M059J (cell line): Measurements from ENCODE around the gene TMOD1. TPM values are rescaled to one million over a fixed set of nuclear protein-coding genes. Genes with fewer than 3 reads are reported as not detected.
"Not testable (repeated sequence)": the region's sequence is repeated elsewhere in the genome, so short reads cannot be mapped to it uniquely, and the experiment has no call there.

Source experiments
- DNase-seq: peaks from one replicate; pipeline ENCODE4 v3.0.0-alpha.2; 2012; ENCODE audit warnings: low read depth
- total RNA-seq: library from RNA; depleted of rRNA; stranded (reverse); fragments of >200 nt; shearing (Covaris generic); gene quantifications from 2 replicates; pipeline ENCODE4 v1.2.3, GENCODE V29; 2014

The TMOD1 gene
- total RNA-seq, 1 experiment from 2014 or later, result 2.4 TPM

GRCh38 chr9:97565262-97565661 lies 63.8 kb downstream of the TMOD1 start:
- DNase-seq, result no peak

DNA sequence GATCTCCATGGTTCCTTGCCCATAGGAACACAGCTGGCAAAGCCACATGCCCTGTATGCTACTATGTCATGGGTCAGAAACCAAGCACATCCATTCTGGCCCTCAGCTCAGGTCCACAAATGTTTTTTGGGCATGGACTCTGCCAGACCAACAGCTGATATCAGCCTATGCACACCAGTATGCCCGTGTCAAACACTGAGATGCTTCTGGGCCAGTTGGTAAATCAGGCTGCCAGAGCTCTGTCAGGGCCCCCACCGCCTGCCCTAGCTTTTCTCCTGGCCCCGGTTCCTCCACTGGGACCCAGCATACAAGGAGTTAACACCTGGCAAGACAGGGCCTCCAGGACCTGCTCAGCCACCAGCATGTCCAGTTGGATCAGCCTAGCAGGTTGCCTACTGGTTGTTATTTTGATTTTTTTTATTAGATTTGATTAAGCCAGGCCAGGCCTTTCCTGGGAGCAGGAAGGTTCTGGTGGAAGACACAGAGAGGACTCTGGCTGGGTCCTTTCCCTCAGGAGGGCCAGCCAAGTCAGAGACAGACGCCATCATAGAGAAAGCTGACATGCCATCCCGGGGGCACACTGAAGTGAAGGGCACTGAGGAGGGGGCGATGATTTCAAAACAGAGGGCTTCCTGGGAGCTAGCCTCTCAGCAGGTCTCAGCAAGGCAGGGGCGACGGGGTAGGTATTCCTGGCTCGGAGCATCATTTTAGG lies 65.9 kb downstream of the TMOD1 start:
- no peak for DNase-seq

- DNase-seq, result no peak
These were observed 66.4 kb downstream of the TMOD1 start for GRCh38 chr9:97567894-97568202.

DNA sequence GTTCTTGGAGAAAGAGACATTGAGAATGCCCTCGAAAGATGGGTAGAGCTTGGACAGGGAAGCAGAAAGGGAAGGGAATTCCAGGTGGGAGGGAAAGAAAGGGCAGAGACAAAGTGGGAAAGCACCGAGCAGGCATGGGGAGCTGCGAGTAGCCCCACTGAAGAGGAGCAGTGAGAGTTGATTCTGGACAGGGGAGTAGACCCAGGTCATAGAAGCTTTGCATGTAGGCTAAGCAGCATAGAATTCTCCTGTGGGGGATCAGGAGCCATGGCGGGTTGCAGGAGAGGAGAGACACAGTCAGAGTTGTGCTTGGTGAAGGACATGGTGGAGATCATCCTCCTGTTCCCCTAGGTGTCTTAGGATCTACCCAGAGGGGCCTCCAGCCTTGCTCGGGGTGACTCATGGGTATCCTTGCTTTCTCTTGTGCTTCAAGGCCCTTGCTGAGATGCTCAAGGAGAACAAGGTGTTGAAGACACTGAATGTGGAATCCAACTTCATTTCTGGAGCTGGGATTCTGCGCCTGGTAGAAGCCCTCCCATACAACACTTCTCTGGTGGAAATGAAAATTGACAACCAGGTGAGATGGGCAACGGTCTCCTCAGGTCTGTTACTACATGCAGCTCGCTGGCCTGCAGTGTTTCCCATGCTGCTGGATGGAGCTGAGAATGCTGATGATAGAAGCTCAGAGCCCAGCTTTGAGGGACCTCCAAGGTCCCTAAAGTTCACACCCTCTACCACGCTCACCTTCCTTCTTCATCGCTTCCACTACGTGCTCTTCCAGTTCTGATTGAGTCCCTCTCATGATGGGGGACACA lies 67.2 kb downstream of the TMOD1 start:
- DNase-seq, result no peak

DNA sequence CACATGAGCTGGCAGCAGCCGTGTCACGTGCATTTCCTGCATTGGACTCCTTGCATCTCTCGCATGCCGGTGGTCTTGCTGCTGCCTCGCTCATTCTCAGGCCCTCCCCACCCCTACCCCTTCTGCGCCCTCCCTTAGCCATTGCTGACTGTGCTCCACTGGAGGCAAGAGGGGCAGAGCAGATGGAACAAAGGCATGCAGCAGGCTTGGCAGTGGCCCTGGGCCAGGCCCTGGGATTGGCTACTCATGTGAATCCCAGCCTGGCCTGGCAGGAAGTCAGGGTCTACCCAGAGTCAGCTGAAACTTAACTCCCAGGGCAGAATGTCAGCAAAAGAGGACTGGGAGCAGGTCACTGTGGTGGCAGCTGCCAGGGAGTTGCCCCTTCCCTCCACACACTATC lies 69.4 kb downstream of the TMOD1 start:
- peak; percentile 24 for DNase-seq

GRCh38 chr9:97571664-97572063 lies 70.2 kb downstream of the TMOD1 start:
- DNase-seq, result no peak

DNA sequence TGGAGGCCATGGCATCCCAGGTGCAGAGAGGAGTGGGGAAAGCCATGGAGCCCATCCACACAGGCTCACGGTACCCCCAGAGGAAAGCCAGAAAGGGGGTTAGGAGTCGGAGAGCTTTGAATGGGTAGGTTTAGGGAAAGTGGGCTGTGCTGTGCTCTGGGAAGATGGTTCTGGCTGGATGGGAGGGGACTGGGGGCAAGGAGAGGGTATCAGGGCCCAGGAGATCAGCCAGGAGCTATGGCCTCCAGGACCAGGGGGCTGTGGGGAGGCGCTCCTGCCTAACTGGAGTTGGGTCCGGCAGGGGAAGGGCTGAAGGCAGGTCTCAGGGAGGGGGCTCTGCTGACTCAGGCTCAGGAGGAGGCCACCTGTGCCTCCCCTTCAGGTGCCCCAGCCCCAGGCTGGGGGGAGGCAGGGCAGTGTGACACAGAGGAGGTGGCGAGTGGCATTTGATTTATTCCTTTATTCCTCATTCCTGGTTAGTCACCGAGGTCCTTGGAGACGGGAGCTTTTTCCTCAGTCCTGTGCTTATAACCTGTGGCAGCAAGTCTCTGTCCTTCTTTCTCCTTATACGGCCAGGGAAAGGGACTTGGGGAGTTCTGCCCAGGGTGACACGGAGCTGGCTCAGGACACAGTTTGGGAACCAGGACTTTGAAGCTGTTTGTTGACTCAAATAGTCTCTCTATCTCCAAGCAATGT lies 70.9 kb downstream of the TMOD1 start:
- DNase-seq, result peak; percentile 23

GRCh38 chr9:97572892-97573365 lies 71.5 kb downstream of the TMOD1 start:
- DNase-seq, result no peak

GRCh38 chr9:97573482-97574073 lies 72.1 kb downstream of the TMOD1 start:
- DNase-seq, result peak; percentile 38

- not testable (repeated sequence) for DNase-seq
These were observed 72.7 kb downstream of the TMOD1 start for GRCh38 chr9:97574101-97574571.

- DNase-seq, result not testable (repeated sequence)
These were observed 73.6 kb downstream of the TMOD1 start for GRCh38 chr9:97574921-97575672.

DNA sequence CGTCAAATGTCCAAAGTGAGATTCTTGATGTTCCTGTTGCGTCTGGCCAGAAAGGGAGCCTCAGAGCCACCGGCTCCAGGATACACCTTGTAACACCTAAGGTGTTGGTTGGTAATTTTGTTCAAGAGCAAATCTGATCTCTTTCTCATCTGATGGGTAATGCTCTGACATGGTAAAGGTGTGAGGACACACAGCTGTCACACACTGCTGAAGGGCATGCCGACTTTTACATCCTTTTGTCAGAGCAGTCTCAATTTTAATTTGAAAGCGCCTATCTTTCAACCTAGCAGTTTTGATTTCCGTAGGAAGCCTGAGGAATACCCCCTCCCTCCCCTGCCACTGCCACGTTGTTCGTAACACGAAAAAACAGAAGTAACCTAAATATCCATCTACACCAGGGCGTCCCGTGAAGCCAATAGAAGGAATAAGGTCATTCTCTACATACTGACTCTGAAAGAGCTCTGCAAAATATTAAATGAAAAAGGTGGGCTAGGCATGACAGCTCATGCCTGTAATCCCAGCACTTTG lies 74.3 kb downstream of the TMOD1 start:
- DNase-seq, result no peak

DNA sequence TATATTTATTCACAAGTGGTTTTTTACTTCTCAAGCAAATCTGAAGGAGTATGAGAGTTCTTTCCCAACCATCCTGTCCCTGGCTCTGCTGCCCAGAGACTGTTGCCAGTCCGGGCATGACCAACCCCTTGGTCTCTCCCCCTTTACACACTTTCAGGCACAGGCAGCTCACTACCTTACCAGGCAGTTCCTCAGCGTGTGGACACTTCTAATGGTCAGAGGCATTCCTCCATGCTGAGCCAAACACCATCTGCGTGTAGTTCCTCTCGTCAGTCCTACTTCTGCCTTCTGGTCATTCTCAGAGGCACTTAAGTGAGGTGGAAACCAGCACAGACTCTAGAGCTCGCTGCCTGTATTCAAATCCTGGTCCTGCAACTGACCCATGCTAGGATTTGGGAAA lies 75.6 kb downstream of the TMOD1 start:
- no peak for DNase-seq

DNA sequence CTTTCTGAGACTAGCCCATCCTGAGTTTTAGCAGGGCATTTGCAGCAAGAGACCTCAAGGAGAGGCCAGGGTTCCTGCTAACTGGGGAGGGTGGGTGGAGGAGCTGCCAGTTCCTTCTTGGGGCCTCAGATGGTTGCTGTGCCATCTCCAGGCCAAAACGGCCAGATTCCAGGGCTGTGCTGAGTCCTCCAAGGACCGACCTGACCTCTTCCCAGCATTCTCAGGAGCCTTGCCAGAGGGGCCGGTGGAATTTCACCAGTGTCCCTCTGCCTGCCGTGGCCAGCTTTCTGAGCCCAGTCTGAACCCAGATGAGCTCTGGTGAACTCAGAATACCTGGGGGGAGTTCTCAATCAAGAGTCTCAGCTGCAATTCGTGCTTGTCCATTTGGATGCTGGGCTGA lies 77.4 kb downstream of the TMOD1 start:
- DNase-seq, result no peak

DNA sequence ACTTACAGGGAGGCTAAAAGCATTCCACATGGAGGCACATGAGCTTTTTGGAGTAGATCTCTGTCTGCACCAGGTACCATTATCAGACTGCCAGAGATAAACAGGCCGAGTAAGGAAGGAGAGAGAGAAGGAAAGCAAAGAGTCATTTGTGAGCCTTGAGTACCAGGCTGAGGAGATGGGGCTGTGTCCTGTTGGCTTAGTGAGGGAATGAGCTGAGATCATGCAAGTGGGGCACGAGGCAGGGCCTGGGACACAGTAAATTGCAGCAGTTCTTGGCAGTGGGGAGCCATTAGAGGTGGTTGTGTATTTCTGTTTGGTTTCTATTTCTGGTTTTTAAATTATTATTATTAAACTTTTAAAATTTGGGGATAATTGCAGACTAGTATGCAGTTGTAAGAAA lies 78.4 kb downstream of the TMOD1 start:
- DNase-seq, result no peak

GRCh38 chr9:97581590-97581989 lies 80.1 kb downstream of the TMOD1 start:
- not testable (repeated sequence) for DNase-seq

GRCh38 chr9:97584778-97585177 lies 83.3 kb downstream of the TMOD1 start:
- DNase-seq, result not testable (repeated sequence)

- DNase-seq, result not testable (repeated sequence)
These were observed 85.4 kb downstream of the TMOD1 start for GRCh38 chr9:97586909-97587308.

- DNase-seq, result no peak
These were observed 90.1 kb downstream of the TMOD1 start for GRCh38 chr9:97591535-97591934.

GRCh38 chr9:97592126-97592525 lies 90.7 kb downstream of the TMOD1 start:
- DNase-seq, result no peak

- peak; percentile 29 for DNase-seq
These were observed 92.5 kb downstream of the TMOD1 start for GRCh38 chr9:97593960-97594359.
